ENCODE results near the gene TAF3.

The TAF3 gene

DNA sequence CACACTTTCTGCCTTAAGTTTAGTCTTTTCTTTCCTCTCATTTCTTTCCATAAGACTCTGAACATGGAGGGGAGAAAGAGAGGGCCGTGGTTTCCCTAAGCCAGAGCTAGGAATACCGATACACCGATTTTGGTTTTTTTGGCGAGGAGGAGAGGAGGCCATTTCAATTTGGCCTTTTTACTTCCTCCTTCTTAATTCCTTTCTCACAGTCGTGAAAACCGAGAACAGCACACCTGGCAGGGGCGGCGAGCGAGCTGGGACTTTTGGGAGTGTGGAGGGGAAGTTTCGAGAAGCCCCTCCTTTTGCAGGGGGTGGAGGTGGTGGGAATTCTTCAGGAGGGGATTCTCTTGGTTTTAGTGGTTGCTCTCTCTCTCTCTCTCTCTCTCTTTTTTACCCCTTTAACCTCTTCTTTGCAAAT, 242.4 kb downstream of the TAF3 start:
- peak; percentile 15 for DNase-seq

DNA sequence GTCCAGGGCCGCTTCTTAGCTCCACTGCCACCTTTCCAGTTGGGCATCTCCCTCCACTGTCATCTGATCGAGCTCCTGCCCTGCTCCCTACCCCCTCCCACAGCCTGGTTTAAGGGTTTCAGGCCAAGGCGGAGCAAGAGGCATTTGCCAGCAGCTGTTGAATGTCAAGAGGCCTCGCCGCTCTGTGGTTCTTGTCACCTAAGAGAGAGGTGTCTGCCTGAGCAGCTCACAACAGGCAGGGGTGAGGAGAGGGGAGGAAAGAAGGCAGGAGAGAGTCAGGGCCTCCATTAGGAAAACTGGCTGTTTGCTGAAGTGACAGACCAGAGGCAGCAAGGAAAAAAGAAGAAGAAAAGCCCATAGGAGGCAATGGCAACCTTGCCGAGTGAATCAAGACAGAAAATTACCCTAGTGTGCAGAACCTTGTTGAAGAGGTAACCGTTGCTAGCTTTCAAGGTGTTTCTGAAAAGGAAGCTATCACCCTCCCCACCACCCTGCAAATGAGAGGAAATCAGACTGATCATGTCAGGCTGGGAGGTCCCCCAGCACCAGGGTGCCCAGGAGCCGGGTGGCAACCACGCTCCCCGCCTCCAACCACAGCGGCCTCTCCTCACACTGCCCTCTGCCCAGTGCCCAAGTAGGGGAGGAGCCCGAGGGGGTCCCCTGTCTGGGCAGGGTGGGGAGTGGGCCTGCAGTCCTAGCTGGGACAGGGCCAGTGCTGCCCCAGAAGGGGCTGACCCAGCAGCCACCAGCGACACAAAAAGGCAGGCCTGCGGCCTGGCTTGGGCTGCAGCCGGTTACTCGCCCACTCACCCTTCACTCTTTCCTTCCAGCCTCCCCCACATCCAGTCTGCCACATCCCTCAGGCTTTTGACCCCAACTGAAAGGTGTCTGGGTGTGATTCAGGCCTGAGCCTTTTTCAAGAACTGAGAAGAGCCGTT, 243.2 kb downstream of the TAF3 start:
- peak; percentile 71 for DNase-seq

DNA sequence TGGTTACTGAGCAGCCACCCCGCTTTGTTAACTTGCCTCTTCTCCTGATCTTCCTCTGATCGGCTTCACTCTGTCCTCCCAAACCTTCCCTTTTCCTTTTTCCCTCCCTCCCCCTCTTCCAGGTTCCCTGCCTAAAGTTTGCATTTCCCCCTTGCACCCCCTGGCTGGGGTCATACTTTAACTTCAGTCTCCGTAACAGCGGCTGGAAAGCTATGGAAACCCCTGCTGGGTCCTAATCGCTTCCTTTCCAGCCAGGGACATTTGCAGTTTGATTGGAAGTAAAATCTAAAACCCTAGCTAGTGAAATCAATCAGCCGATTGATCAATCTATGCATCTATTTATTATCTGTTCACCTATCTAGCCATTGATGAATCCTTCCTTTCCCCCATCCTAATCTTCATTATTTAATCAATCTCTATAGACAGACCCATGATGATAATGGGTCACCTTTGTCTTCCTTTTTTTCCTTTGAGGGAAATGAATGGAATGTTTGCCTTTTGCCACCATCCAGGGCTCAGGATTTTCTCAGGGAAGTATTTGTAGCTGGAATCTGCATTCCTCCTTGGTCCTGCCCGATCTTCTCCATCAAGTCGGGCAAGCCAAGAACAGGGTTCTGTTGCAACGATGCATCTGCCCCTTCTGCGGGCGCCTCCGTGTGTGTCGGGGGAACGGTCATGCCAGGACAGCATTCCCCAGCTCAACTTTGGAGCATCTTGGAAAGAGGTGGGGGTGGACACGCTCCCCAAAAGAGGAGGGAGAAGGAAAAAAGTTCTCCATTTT, 245.0 kb downstream of the TAF3 start:
- no peak for DNase-seq

DNA sequence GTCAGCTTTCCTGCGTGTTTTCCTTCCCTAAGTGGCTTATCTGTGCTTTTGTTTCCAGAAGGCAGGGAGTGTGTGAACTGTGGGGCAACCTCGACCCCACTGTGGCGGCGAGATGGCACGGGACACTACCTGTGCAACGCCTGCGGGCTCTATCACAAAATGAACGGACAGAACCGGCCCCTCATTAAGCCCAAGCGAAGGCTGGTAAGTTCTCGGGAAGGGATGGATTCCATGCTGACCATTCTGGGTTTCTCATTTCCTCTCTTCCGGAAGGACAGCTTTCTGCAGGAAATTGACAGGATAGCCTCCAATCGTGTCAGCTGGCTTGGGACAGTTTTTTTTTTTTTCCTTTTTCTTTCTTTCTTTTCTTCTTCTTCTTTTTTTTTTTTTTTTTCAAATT, 245.6 kb downstream of the TAF3 start:
- no peak for DNase-seq

DNA sequence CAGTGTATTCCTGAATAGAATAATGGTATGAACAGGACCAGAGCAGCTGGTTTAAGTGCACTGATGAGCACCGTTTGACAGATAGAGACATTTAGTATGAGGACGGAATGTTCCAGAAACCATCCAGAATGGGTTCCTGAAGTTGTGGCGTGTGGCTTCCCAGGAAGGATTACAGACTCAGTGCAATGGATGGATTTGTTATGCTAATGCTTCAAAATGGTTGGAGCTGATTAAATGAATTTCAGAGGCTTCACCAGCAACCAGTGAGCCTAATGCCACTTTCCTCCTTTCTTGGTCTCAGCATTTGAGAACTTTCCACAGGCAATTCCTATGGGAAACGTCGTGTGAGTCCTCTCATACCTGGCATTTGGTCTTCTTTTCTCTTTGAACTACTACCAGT, 246.1 kb downstream of the TAF3 start:
- no peak for DNase-seq

DNA sequence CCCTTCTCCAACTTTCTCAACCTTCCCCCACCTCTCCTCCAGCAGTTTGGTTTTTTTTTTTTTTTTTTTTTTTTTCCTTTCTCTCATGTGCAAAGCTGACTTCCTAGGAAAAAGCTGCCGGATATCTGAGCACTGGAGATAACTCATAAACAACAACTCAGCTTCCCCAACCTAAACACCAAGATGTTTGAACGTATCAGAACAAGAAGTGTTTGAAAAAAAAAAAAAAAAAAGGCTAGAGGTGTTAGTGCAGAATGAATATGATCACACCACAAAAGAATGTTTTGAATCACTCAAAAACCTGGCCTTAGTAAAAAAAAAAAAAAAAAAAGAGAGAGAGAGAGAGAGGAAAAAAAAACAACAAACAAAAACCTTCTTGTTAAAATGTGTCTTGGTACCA, 247.3 kb downstream of the TAF3 start:
- no peak for DNase-seq

DNA sequence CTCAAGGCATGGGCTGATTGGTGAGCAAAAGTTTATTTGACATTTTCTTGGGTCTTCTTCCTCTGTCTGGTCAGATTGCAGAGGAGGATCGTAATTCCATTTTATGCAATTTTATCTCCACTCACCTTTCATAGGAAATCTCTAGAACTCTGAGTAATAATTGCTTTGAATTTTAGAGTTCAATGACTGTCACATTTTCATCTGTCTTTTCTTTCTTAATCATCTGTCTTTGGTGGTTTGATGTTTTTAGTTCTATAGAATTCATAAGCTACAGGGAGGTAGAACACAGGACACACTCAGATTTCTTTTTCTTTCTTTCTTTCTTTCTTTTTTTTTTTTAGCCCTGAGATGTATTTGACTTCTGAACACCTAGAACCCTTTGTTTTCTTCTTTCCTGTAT, 247.8 kb downstream of the TAF3 start:
- DNase-seq = no peak

Measured in CD4-positive, alpha-beta T cell treated with Interleukin-17A for 4 hours (primary cell).